Inferior parietal cortex (tissue), 1 donor: Measurements from ENCODE around the gene COL4A2.
"Not testable (repeated sequence)": the region's sequence is repeated elsewhere in the genome, so short reads cannot be mapped to it uniquely, and the experiment has no call there.

Source experiments
- DNase-seq: peaks from one replicate; pipeline ENCODE4 v3.0.0-alpha.2; 2016; ENCODE audit errors: extremely low spot score

COL4A2 gene

GRCh38 chr13:110495881-110496280 lies 188.8 kb downstream of the COL4A2 start:
- DNase-seq, result no peak

- no peak for DNase-seq
Measured at GRCh38 chr13:110496281-110496680, 189.2 kb downstream of the COL4A2 start.

- no peak for DNase-seq
Measured at GRCh38 chr13:110497003-110497402, 189.9 kb downstream of the COL4A2 start.

GRCh38 chr13:110497896-110498295 lies 190.8 kb downstream of the COL4A2 start:
- DNase-seq, result not testable (repeated sequence)

- DNase-seq, result no peak
Measured at GRCh38 chr13:110498327-110498726, 191.2 kb downstream of the COL4A2 start.

GRCh38 chr13:110498765-110499164 lies 191.7 kb downstream of the COL4A2 start:
- no peak for DNase-seq

- DNase-seq, result no peak
Measured at GRCh38 chr13:110499621-110500281, 192.7 kb downstream of the COL4A2 start.

- DNase-seq, result no peak
Measured at GRCh38 chr13:110500341-110500740, 193.3 kb downstream of the COL4A2 start.

GRCh38 chr13:110501188-110501587 lies 194.1 kb downstream of the COL4A2 start:
- no peak for DNase-seq

- no peak for DNase-seq
Measured at GRCh38 chr13:110503037-110503901, 196.2 kb downstream of the COL4A2 start.

- no peak for DNase-seq
Measured at GRCh38 chr13:110503979-110504499, 197.0 kb downstream of the COL4A2 start.

- DNase-seq, result no peak
Measured at GRCh38 chr13:110505594-110505993, 198.5 kb downstream of the COL4A2 start.

- DNase-seq, result no peak
Measured at GRCh38 chr13:110506396-110506795, 199.3 kb downstream of the COL4A2 start.

- no peak for DNase-seq
Measured at GRCh38 chr13:110506859-110507566, 199.9 kb downstream of the COL4A2 start.

- no peak for DNase-seq
Measured at GRCh38 chr13:110507678-110508381, 200.7 kb downstream of the COL4A2 start.

GRCh38 chr13:110509478-110509926 lies 202.4 kb downstream of the COL4A2 start:
- no peak for DNase-seq

- peak; percentile 5 for DNase-seq
Measured at GRCh38 chr13:110509971-110510786, 203.1 kb downstream of the COL4A2 start.

- DNase-seq, result no peak
Measured at GRCh38 chr13:110511509-110512181, 204.6 kb downstream of the COL4A2 start.

- no peak for DNase-seq
Measured at GRCh38 chr13:110512198-110512740, 205.2 kb downstream of the COL4A2 start.

- no peak for DNase-seq
Measured at GRCh38 chr13:110516500-110516899, 209.4 kb downstream of the COL4A2 start.
